Renal cortex interstitium (tissue), 11 donors: ENCODE results near the gene DSE. TPM values are rescaled to one million over a fixed set of nuclear protein-coding genes. Genes with fewer than 3 reads are reported as not detected.

Experiments used
- DNase-seq, 11 donors: peaks; one replicate each; pipeline ENCODE4 v3.0.0-alpha.2; 2013; ENCODE audit warnings: low read depth in 9 of 11, low spot score in 4 of 11; ENCODE audit errors: extremely low read depth in 1 of 11
- polyA plus RNA-seq, 3 donors: library from polyadenylated mRNA; unstranded; fragments of 120-200 nt; gene quantifications; one replicate each; pipeline ENCODE4 v1.2.1, GENCODE V29; 2013; ENCODE audit not compliant: insufficient read length in 3 of 3

Gene DSE
- polyA plus RNA-seq, 3 donors = 38.7 to 42.5 (median 42.1) TPM

GRCh38 chr6:116452531-116452930 lies 81.8 kb downstream of the DSE start:
- DNase-seq = no peak

- no peak for DNase-seq
These were observed 85.4 kb downstream of the DSE start for GRCh38 chr6:116456106-116456505.

DNA sequence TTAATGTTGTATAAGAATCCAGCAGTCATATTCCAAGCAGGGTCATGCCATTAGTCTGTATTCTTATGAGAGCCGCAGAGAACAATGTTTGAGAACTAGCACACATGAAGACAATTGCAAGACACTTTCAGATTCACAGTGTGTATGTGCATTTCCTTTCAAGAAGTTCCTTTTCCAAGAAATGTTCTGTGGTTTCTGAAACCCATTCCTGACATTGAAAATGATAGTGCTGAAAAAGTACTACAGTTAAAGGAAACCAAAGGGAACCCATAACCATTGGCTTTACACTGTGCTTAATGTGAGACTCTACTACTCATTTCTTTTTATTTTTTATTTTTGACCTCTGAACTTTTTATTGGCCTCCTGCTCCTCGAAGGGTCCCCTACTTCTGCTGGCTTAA lies 86.2 kb downstream of the DSE start:
- DNase-seq = no peak

DNA sequence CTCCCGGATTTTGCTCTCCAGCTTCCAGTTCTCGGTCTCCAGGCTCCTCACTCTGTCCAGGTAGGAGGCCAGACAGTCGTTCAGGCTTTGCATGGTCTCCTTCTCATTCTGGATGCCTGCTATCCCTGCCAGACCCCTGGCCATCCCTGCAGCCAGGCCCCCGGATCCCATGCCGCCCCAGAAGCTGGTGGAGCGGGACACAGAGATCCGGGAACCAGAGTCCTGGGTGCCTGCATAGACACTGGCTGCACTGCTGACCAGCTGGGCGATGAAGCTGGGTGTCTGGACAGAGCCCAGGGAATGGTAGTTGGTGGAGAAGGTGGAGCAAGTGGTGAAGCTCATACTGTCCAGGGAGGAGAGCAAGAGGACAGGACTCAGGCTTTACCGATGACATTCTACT lies 87.5 kb downstream of the DSE start:
- DNase-seq = no peak

GRCh38 chr6:116459927-116460326 lies 89.2 kb downstream of the DSE start:
- DNase-seq = no peak

DNA sequence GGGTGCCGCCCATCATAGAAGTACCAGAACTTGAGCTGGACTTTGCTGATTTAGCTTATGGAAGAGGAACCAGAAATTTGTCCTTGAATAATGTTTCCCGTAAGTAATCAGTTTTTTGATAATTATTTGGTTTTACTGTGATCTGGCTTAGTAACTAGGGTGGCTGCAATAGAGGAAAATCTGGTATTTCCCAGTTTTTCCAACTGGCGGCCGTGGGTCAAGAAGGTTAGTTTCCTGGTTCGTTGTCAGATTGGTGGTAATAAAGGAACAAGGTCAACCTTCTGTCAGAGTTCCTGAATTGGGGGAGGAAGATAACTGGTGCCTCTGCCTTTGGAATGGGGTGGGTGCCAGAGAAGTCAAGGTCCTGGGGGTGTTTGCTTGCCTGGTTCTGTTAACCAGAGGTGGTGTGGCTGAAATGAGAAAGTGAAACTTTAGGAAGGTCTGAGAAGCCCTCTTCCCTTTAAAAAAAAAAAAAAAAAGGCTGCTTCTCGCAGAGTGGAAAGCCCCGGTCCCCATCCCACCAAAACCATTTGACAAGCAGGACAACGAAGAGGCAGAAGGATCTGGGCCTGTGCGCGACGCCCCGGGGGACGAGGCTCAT lies 90.7 kb downstream of the DSE start, which contains the start of gene CALHM6:
CALHM6 (plus strand) TSS at position 45 of the 601 bp plus-strand sequence; CDS start at position 600, 555 bp downstream.
- DNase-seq = no peak

DNA sequence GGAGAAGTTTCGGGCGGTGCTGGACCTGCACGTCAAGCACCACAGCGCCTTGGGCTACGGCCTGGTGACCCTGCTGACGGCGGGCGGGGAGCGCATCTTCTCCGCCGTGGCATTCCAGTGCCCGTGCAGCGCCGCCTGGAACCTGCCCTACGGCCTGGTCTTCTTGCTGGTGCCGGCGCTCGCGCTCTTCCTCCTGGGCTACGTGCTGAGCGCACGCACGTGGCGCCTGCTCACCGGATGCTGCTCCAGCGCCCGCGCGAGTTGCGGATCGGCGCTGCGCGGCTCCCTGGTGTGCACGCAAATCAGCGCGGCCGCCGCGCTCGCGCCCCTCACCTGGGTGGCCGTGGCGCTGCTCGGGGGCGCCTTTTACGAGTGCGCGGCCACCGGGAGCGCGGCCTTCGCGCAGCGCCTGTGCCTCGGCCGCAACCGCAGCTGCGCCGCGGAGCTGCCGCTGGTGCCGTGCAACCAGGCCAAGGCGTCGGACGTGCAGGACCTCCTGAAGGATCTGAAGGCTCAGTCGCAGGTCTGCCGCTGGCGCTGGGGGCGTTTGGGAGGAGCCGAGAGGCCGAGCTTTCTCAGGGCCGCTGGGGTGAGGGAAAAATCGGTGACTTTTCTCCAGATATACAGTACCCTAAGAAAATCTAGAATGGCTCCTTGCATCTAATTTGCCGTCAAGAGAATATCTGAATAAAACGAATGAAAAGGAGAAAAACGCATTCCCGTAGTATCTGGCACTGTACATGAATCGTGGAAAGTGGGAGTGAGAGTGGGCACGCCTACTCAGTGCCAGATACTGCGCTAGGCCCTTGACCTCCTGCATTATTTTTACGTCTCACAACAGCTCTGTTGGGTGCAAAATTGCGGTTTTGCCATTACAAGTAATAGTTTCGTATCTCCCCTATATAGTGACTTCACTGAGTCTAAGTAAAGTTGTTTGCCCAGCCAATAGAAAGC lies 91.5 kb downstream of the DSE start:
- peak in 10 of 11 donors; percentile 49 to 64 (median 58) for DNase-seq

GRCh38 chr6:116463301-116463700 lies 92.6 kb downstream of the DSE start:
- DNase-seq = no peak

DNA sequence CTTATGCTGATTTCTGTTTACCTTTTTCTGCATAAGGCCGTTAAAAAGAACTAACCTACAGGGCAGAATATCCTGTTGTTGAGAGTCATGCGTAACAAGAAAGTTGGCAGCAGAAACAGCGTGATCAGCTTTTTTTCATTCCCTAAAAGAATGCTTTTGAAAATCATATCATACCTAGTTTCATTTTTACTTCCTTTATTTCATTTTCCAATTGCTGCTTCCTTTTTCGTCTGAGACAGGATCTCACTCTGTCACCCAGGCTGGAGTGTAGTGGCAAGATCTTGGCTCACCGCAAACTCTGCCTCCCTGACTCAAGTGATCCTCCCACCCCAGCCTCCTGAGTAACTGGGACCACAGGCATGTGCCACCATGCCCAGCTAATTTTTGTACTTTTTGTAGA lies 94.5 kb downstream of the DSE start:
- no peak for DNase-seq

GRCh38 chr6:116467096-116467495 lies 96.3 kb downstream of the DSE start:
- DNase-seq = no peak

- DNase-seq = no peak
These were observed 96.8 kb downstream of the DSE start for GRCh38 chr6:116467514-116467913.

DNA sequence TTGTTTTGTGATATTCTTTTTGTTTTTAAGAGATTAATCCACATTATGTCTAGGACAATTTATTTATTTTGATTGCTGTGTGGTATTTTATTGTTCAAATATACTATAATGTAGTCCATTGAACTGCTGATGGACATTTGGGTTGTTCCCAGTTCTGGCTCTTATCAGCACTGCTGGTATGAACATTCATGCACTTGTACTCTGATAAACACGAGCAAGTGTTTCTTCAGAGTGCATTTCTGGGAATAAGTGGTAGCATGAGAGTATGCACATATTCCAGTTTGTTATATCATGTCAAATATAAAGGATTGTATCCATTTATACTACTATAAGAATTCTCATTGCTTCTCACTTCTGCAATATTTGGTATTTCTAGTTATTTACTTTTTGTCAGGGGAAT lies 97.5 kb downstream of the DSE start:
- no peak for DNase-seq

DNA sequence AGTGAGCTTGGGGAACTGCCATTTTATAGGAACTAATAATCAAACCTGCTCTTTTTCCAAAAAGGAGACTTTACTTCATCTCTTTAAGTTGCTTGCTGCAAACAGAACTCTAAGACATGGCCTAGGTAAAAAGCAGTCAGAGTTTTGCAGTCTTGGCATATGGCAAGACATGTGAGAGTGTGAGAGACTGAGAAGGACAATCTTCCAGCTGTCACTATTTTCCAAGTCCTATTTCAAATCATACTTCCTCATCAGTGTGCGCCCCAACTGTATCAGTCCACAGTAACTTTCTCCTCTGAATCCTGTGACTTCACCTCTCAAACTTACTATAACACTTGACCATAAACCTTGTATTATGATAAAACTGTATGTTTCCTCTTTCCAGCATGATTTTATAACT lies 100.8 kb downstream of the DSE start:
- DNase-seq = no peak

DNA sequence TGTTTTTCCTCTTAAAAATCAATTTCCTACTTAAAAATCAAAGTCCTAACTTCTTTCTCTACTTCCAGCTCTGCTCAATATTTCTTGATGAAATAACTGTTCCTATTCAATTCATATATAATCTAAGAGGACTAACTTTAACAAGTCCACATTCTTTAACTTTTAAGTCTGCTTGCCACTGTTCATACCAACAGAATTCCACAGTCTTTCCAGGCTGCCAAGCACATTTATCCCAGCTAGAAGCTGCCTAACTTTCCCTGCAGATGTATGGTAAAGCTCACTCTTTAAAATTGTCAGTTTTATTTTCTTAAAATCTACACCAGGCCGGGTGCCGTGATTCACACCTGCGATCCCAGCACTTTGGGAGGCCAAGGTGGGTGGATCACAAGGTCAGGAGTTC lies 102.0 kb downstream of the DSE start:
- DNase-seq = no peak

DNA sequence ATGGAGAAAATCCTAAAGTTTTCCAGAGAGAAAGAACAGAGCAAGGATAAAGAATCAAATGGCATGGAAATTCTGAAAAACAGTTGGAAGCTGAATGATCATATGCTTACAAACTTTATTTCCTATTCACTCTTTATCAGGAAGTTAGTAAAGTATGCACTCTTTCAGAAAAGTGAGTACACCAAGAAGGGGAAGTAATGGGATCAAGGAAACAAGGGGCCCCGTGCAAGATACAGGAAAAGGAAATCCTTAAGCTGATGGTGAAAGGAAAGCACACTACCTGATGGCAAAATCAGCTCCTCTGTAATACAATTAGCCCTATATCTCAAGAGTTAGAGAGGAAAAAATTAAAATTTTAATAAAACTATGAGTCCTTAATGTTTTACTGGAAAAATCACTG lies 104.4 kb downstream of the DSE start:
- no peak for DNase-seq

DNA sequence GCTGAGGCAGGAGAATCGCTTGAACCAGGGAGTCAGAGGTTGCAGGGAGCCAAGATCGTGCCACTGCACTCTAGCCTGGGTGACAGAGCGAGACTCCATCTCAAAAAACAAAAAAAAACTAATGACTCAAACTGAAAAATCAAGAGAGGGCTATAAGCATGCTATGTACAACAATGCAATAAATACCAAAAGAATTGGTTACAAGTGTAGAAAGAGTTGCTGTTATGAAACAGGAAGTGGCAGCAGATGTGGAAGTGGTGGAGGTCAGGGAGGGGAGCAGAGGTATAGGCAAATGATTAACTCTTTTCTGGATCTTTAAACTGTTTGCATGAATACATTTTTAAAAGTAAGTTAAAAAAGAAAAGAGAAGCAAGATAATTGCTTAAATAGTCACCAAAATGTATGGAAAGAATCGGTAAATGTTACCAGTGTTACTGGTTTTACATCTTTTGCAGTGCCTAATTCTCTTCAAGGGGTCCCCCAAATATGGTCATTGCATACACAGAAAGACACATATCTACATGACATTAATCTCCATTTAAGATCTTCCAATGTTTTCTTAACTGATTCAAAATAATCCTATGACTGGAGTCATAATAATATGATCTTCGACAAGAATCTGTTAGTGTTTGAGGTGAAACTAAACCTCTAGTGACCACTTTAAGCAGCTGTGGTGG lies 105.4 kb downstream of the DSE start:
- no peak for DNase-seq

DNA sequence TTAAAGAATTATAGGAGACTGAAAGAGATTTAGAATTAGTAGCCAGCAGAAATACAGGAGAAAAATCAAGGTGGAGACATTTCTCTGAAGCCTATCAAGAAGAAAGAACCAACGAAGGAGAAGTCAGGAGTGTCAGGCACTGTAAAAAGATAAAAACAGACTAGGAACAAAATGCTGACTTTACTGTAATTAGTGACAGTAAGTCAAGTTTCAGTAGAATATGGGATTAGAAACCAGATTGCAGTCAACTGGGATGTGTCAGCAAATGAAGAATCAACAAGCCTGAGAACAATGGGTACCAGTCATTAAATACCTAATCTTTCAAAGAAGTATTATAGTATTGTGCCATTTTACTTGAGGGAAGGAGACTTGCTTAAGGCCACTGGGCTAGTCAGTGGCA lies 112.0 kb downstream of the DSE start:
- DNase-seq = no peak

GRCh38 chr6:116483616-116484015 lies 112.9 kb downstream of the DSE start:
- no peak for DNase-seq

- no peak for DNase-seq
These were observed 114.9 kb downstream of the DSE start for GRCh38 chr6:116485559-116486184.
